Measurements from ENCODE around the gene LETM1. TPM values are rescaled to one million over a fixed set of nuclear protein-coding genes. Genes with fewer than 3 reads are reported as not detected.

The LETM1 gene
- total and polyA plus RNA-seq, 2 experiments from 2014 or later: 23.3 to 68.9 TPM

DNA sequence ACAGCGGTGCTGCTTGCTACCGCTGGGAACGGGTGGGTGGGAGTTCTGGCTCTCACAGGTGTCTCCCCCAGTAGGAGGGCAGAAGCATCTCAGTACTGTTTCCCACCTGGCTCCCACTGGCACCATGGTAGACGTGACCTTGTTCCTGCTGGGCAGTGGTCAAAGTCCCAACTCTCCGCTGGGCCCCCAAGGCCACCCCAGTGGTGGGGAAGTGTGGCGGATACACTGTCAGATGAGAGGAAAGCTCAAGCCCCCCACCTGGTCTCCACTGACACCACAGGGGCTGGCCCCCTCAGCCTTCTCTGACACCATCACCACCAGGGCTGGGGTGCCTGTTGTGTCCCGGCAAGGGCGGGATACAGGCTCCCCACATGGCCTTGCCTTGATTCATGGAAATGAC, 24.6 kb downstream of the LETM1 start:
- H3K27ac Mint-ChIP-seq: no peak overlapping the region
- Histone ChIP-seq H4K20me1 (replicated peaks; ENCODE audit: insufficient read depth) (no peaks in the 10 kb centered on the region), H3K9me2 (ENCODE audit: insufficient read depth) (no peaks in the 10 kb centered on the region), H3K79me2 (replicated peaks; ENCODE audit: insufficient read depth) (no peaks in the 10 kb centered on the region), H2AFZ (no peak overlapping the region), H3K4me3 (no peak overlapping the region), H3K36me3 (ENCODE audit: insufficient read depth) (peaks cover 3% of the 10 kb centered on the region; the same call in 1 of the 2 replicates), H3K4me2 (no peak overlapping the region), H3K4me1 (ENCODE audit: insufficient read depth) (no peaks in the 10 kb centered on the region), H3F3A (replicated peaks; ENCODE audit: low read depth) (no peaks in the 10 kb centered on the region; the same call in 1 of the 2 replicates), H3K27me3 (ENCODE audit: insufficient read depth) (no peaks in the 10 kb centered on the region), H3K27ac (ENCODE audit: low read depth) (no peak overlapping the region)
- DNase-seq (ENCODE audit: low spot score) (no peak), ATAC-seq (no peak)
- H3K9me3 Mint-ChIP-seq: peaks cover 14% of the 10 kb centered on the region
- TF ChIP-seq EZH2phosphoT487 (IDR thresholded peaks at IDR 0.05; ENCODE audit: unreplicated experiment): no peak
- TF ChIP-seq ZNF114 (CRISPR knock-in tag; IDR thresholded peaks at IDR 0.05): no peak
- no peak for TF ChIP-seq REST (IDR thresholded peaks at IDR 0.05; ENCODE audit: unreplicated experiment)
- TF ChIP-seq CREB1 (CRISPR knock-in tag; IDR thresholded peaks at IDR 0.05; ENCODE audit: low read depth): no peak
- no peak for TF ChIP-seq NANOG (IDR thresholded peaks at IDR 0.05; ENCODE audit: borderline replicate concordance)
- no peak for TF ChIP-seq ZNF331 (CRISPR knock-in tag; IDR thresholded peaks at IDR 0.05; ENCODE audit: low read depth)
- TF ChIP-seq, protein P1, sequence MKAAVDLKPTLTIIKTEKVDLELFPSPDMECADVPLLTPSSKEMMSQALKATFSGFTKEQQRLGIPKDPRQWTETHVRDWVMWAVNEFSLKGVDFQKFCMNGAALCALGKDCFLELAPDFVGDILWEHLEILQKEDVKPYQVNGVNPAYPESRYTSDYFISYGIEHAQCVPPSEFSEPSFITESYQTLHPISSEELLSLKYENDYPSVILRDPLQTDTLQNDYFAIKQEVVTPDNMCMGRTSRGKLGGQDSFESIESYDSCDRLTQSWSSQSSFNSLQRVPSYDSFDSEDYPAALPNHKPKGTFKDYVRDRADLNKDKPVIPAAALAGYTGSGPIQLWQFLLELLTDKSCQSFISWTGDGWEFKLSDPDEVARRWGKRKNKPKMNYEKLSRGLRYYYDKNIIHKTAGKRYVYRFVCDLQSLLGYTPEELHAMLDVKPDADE (IDR thresholded peaks at IDR 0.05): no peak
- TF ChIP-seq EZH2 (IDR thresholded peaks at IDR 0.05; ENCODE audit: low read depth, unreplicated experiment): no peak
- no peak for TF ChIP-seq JUNB (IDR thresholded peaks at IDR 0.05; ENCODE audit: unreplicated experiment)
- no peak for TF ChIP-seq STAT1 (IDR thresholded peaks at IDR 0.05; ENCODE audit: unreplicated experiment)
- TF ChIP-seq POLR2AphosphoS5 (IDR thresholded peaks at IDR 0.05; ENCODE audit: low read depth): no peak
- TF ChIP-seq CTCF (conservative IDR thresholded peaks at IDR 0.05; ENCODE audit: low read depth in 2 of 2): no peak
- TF ChIP-seq, protein P2, sequence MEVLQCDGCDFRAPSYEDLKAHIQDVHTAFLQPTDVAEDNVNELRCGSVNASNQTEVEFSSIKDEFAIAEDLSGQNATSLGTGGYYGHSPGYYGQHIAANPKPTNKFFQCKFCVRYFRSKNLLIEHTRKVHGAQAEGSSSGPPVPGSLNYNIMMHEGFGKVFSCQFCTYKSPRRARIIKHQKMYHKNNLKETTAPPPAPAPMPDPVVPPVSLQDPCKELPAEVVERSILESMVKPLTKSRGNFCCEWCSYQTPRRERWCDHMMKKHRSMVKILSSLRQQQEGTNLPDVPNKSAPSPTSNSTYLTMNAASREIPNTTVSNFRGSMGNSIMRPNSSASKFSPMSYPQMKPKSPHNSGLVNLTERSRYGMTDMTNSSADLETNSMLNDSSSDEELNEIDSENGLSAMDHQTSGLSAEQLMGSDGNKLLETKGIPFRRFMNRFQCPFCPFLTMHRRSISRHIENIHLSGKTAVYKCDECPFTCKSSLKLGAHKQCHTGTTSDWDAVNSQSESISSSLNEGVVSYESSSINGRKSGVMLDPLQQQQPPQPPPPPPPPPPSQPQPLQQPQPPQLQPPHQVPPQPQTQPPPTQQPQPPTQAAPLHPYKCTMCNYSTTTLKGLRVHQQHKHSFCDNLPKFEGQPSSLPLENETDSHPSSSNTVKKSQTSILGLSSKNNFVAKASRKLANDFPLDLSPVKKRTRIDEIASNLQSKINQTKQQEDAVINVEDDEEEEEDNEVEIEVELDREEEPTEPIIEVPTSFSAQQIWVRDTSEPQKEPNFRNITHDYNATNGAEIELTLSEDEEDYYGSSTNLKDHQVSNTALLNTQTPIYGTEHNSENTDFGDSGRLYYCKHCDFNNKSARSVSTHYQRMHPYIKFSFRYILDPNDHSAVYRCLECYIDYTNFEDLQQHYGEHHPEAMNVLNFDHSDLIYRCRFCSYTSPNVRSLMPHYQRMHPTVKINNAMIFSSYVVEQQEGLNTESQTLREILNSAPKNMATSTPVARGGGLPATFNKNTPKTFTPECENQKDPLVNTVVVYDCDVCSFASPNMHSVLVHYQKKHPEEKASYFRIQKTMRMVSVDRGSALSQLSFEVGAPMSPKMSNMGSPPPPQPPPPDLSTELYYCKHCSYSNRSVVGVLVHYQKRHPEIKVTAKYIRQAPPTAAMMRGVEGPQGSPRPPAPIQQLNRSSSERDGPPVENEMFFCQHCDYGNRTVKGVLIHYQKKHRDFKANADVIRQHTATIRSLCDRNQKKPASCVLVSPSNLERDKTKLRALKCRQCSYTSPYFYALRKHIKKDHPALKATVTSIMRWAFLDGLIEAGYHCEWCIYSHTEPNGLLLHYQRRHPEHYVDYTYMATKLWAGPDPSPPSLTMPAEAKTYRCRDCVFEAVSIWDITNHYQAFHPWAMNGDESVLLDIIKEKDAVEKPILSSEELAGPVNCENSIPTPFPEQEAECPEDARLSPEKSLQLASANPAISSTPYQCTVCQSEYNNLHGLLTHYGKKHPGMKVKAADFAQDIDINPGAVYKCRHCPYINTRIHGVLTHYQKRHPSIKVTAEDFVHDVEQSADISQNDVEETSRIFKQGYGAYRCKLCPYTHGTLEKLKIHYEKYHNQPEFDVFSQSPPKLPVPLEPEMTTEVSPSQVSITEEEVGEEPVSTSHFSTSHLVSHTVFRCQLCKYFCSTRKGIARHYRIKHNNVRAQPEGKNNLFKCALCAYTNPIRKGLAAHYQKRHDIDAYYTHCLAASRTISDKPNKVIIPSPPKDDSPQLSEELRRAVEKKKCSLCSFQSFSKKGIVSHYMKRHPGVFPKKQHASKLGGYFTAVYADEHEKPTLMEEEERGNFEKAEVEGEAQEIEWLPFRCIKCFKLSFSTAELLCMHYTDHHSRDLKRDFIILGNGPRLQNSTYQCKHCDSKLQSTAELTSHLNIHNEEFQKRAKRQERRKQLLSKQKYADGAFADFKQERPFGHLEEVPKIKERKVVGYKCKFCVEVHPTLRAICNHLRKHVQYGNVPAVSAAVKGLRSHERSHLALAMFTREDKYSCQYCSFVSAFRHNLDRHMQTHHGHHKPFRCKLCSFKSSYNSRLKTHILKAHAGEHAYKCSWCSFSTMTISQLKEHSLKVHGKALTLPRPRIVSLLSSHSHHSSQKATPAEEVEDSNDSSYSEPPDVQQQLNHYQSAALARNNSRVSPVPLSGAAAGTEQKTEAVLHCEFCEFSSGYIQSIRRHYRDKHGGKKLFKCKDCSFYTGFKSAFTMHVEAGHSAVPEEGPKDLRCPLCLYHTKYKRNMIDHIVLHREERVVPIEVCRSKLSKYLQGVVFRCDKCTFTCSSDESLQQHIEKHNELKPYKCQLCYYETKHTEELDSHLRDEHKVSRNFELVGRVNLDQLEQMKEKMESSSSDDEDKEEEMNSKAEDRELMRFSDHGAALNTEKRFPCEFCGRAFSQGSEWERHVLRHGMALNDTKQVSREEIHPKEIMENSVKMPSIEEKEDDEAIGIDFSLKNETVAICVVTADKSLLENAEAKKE (CRISPR knock-in tag; IDR thresholded peaks at IDR 0.05): no peak
- H3K27me3 Mint-ChIP-seq (ENCODE audit: insufficient read depth, low read depth, poor library complexity): peaks cover 14% of the 10 kb centered on the region
- peaks cover 58% of the 10 kb centered on the region for H3K36me3 Mint-ChIP-seq (ENCODE audit: low read depth)
- H3K4me1 Mint-ChIP-seq: peaks cover 10% of the 10 kb centered on the region
- H3K4me3 Mint-ChIP-seq: no peak overlapping the region

All from GM23338 (cell line).